IMR-90 (cell line): ENCODE results near the gene LINS1. TPM values are rescaled to one million over a fixed set of nuclear protein-coding genes. Genes with fewer than 3 reads are reported as not detected.

Experiments
- ATAC-seq: fragments of 200-7000 bp; cut with Tn5 transposase; 2 replicates; pipeline ENCODE4 v1.9.1; 2020; ENCODE audit warnings: low read depth, mild to moderate bottlenecking, moderate library complexity
- BruUV-seq: library from RNA; stranded (reverse); fragments of 400-500 nt; replicated peaks from 2 replicates; lab custom pipeline; 2021; lab: Mats Ljungman, UMichigan
- CTCF ChIA-PET: fragments of 300-600 bp; formaldehyde crosslinking; extraction: SDS; loops from one replicate; lab custom pipeline; 2021; ENCODE audit warnings: antibody characterized with exemption; lab: Yijun Ruan, JAX
- POLR2A ChIA-PET: fragments of 300-600 bp; sonication (Branson Sonifier 250); formaldehyde crosslinking; loops from one replicate; lab custom pipeline; 2022; ENCODE audit warnings: antibody characterized with exemption; ENCODE audit not compliant: unreplicated experiment; lab: Charles Lee
- DNase-seq: peaks from one replicate; pipeline ENCODE4 v3.0.0; 2013
- H2AFZ ChIP-seq: replicated peaks from 2 replicates; pipeline ENCODE3; 2013; ENCODE audit warnings: low read length, mild to moderate bottlenecking; ENCODE audit not compliant: poor library complexity
- H2AK5ac ChIP-seq: 2 replicates; pipeline ENCODE4 v1.6.1; 2013; ENCODE audit warnings: low read depth, low read length, inconsistent platforms
- H2AK9ac ChIP-seq: replicated peaks from 2 replicates; pipeline ENCODE3; 2013; ENCODE audit warnings: mild to moderate bottlenecking, low read depth, low read length, moderate library complexity; ENCODE audit not compliant: poor library complexity
- H2BK120ac ChIP-seq: 2 replicates; pipeline ENCODE4 v1.6.1; 2013; ENCODE audit warnings: low read depth, low read length, inconsistent platforms
- H2BK15ac ChIP-seq: 3 replicates; pipeline ENCODE4 v1.6.1; 2013; ENCODE audit warnings: low read depth, low read length, inconsistent platforms
- H2BK20ac ChIP-seq: 2 replicates; pipeline ENCODE4 v1.6.1; 2013; ENCODE audit warnings: low read depth, mild to moderate bottlenecking, inconsistent platforms, low read length, moderate library complexity
- H2BK5ac ChIP-seq: 2 replicates; pipeline ENCODE4 v1.6.1; 2013; ENCODE audit warnings: mild to moderate bottlenecking, low read depth, low read length, inconsistent platforms; ENCODE audit not compliant: poor library complexity, severe bottlenecking
- H3K14ac ChIP-seq: replicated peaks from 2 replicates; pipeline ENCODE4 v1.6.1; 2013; ENCODE audit warnings: low read depth, low read length, inconsistent platforms
- H3K18ac ChIP-seq: 2 replicates; pipeline ENCODE4 v1.6.1; 2013; ENCODE audit warnings: low read depth, low read length, control low read depth
- H3K23ac ChIP-seq: 2 replicates; pipeline ENCODE4 v1.6.1; 2013; ENCODE audit warnings: low read depth, low read length, inconsistent platforms
- H3K27ac ChIP-seq: 2 replicates; pipeline ENCODE4 v1.5.1; 2013; ENCODE audit warnings: mild to moderate bottlenecking, control low read depth, low read length; ENCODE audit not compliant: insufficient read depth
- H3K27me3 ChIP-seq: 2 replicates; pipeline ENCODE4 v1.6.1; 2013; ENCODE audit warnings: low read length; ENCODE audit not compliant: control insufficient read depth, insufficient read depth
- H3K36me3 ChIP-seq: 2 replicates; pipeline ENCODE4 v1.6.1; 2013; ENCODE audit warnings: low read length, mixed read lengths; ENCODE audit not compliant: control insufficient read depth, insufficient read depth
- H3K4ac ChIP-seq: 2 replicates; pipeline ENCODE4 v1.6.1; 2013; ENCODE audit warnings: low read depth, low read length, inconsistent platforms
- H3K4me1 ChIP-seq: 2 replicates; pipeline ENCODE4 v1.6.1; 2013; ENCODE audit warnings: low read length, mixed read lengths; ENCODE audit not compliant: control insufficient read depth, insufficient read depth
- H3K4me2 ChIP-seq: 2 replicates; pipeline ENCODE4 v1.6.1; 2013; ENCODE audit warnings: low read depth, mild to moderate bottlenecking, control low read depth, low read length, moderate library complexity
- H3K4me3 ChIP-seq: 2 replicates; pipeline ENCODE4 v1.5.1; 2013; ENCODE audit warnings: low read depth, mild to moderate bottlenecking, control low read depth, low read length, moderate library complexity; ENCODE audit not compliant: insufficient read depth
- H3K56ac ChIP-seq: 2 replicates; pipeline ENCODE4 v1.6.1; 2013; ENCODE audit warnings: low read length, inconsistent platforms; ENCODE audit not compliant: insufficient read depth; ENCODE audit errors: extremely low read depth
- H3K79me1 ChIP-seq, 2 experiments: 2 replicates each; pipeline ENCODE4 v1.6.1; 2013; ENCODE audit warnings: low read length in 2 of 2, inconsistent platforms in 1 of 2, low read depth in 1 of 2
- H3K9ac ChIP-seq: 2 replicates; pipeline ENCODE4 v1.6.1; 2013; ENCODE audit warnings: low read depth, low read length, control low read depth
- H3K9me1 ChIP-seq: 2 replicates; pipeline ENCODE4 v1.6.1; 2013; ENCODE audit warnings: low read length, inconsistent platforms; ENCODE audit not compliant: insufficient read depth
- H3K9me3 ChIP-seq: 2 replicates; pipeline ENCODE4 v1.6.1; 2013; ENCODE audit warnings: low read length; ENCODE audit not compliant: control insufficient read depth, insufficient read depth
- H4K20me1 ChIP-seq: 2 replicates; pipeline ENCODE4 v1.6.1; 2013; ENCODE audit warnings: low read length, inconsistent platforms; ENCODE audit not compliant: insufficient read depth
- H4K5ac ChIP-seq: 2 replicates; pipeline ENCODE4 v1.6.1; 2013; ENCODE audit warnings: mild to moderate bottlenecking, low read depth, low read length, control low read depth
- H4K8ac ChIP-seq, 2 experiments: 2 replicates each; pipeline ENCODE4 v1.6.1; 2013; ENCODE audit warnings: low read depth in 2 of 2, low read length in 2 of 2, control low read depth in 1 of 2, inconsistent platforms in 1 of 2
- H4K91ac ChIP-seq: 2 replicates; pipeline ENCODE4 v1.6.1; 2013; ENCODE audit warnings: low read depth, low read length, inconsistent platforms; ENCODE audit not compliant: insufficient read depth
- CEBPB ChIP-seq: IDR thresholded peaks from 2 replicates; pipeline ENCODE4 v1.6.1; 2012; ENCODE audit warnings: low read depth, low read length, improper control_type of control experiment
- FOS ChIP-seq: fragments of 150-350 bp; IDR thresholded peaks from 2 replicates; pipeline ENCODE4 v1.6.1; 2016; ENCODE audit warnings: low read depth, low read length
- MAFK ChIP-seq: IDR thresholded peaks from 2 replicates; pipeline ENCODE4 v1.6.1; 2012; ENCODE audit warnings: low read depth, low read length, improper control_type of control experiment
- POLR2A ChIP-seq: IDR thresholded peaks from 2 replicates; pipeline ENCODE4 v1.6.1; 2012; ENCODE audit warnings: mild to moderate bottlenecking, low read depth, low read length
- RAD21 ChIP-seq: IDR thresholded peaks from 2 replicates; pipeline ENCODE4 v1.6.1; 2012; ENCODE audit warnings: low read length, improper control_type of control experiment
- USF2 ChIP-seq: fragments of 150-350 bp; IDR thresholded peaks from 2 replicates; pipeline ENCODE4 v1.6.1; 2017; ENCODE audit warnings: mild to moderate bottlenecking, antibody characterized with exemption, low read length, low read depth
- WGBS, 2 experiments: methylation state at CpG; one replicate each; pipeline versions ENCODE4 v1.1.5 to v1.1.7; 2013; ENCODE audit warnings: missing lambda C conversion rate in 2 of 2; ENCODE audit not compliant: insufficient read length in 1 of 2; ENCODE audit errors: extremely low coverage in 2 of 2; 5-methylcytosine and 5-hydroxymethylcytosine counted together
- dilution Hi-C: fragments of 300-500 bp; cut with HindIII; formaldehyde crosslinking; loops from one replicate; pipeline ENCODE4 v1.14.3; 2018; ENCODE audit warnings: low sequenced_read_pairs; ENCODE audit not compliant: unreplicated experiment
- in situ Hi-C: fragments of 300-500 bp; cut with MboI; formaldehyde crosslinking; loops from 3 replicates; pipeline ENCODE4 v1.14.3; 2019; ENCODE audit warnings: low sequenced_read_pairs, inconsistent platforms, mixed read lengths
- intact Hi-C: fragments of 100-400 bp; cut with micrococcal nuclease; formaldehyde crosslinking; loops from 2 replicates; pipeline ENCODE4 v1.10.0; 2022
- polyA plus RNA-seq, 3 experiments: library from polyadenylated mRNA; depleted of rRNA; stranded (reverse); fragments of >200 nt; gene quantifications; 2 replicates each; pipeline ENCODE4 v1.2.3, GENCODE V29; 2012; ENCODE audit warnings: low replicate concordance in 1 of 3
- total RNA-seq: library from RNA; depleted of rRNA; stranded (reverse); fragments of >200 nt; gene quantifications from 2 replicates; pipeline ENCODE4 v1.2.3, GENCODE V29; 2012
- TF ChIP-seq, protein P1 (sequence below): conservative IDR thresholded peaks from 2 replicates; pipeline ENCODE4 v1.5.1; 2012; ENCODE audit warnings: mild to moderate bottlenecking, low read depth, low read length, improper control_type of control experiment

The LINS1 gene
- total and polyA plus RNA-seq, 2 of the 4 experiments (the other 2 are of a cell fraction) = 6.9 to 10.6 TPM

DNA sequence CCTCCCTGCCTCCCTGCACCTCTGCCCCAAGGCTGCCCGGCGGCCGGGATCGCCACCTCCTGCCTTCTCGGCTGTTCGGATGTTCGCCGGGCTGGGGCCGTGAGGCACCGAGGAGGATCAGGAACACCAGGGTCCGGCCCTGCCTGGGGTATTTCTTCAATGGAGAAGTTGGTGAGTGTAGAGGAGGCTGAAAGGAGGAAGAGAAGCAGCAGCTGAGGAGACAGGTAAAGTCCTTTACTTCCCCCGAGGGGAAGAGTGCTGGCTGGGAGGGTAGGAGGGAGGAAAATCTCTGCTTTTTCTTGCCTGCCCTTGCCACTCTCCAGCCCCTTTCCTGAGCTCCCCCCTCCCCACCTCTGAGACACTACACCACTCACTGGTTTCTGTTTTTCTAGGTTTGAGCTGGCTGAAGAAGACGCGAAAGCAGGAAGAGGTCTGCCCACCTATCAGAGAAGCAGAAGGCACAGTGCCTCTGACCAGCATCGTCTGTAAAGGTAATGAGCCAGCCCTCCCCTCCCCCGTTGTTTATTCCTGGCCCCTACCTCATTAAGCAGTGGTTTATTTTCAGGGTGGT lies 924 bp upstream of the LINS1 start:
- BruUV-seq = no TSS peak
- ATAC-seq = no peak
- CTCF ChIA-PET = interaction anchor here (1.4 kb wide), 1 partner anchor 253 kb away, joined by 3 read pairs; no protein-coding TSS in a partner anchor

More for the DNA sequence above, 924 bp upstream of the LINS1 start:
- peak overlapping the region; percentile 87 for H3K4me2 ChIP-seq
- H3K18ac ChIP-seq = no peak overlapping the region
- H3K9me1 ChIP-seq = peaks cover 3% of the 10 kb centered on the region; the same call in 1 of the 2 replicates
- H3K4me3 ChIP-seq = peak overlapping the region; percentile 82
- in situ Hi-C loops (no loop called here), dilution Hi-C loops (no loop called here), intact Hi-C loops (loop anchor here (1.0 to 2.0 kb wide), 2 partner anchors 253 to 674 kb away; no protein-coding TSS in a partner anchor)
- H3K9ac ChIP-seq = peak overlapping the region; percentile 91
- H3K79me1 ChIP-seq = peaks cover 14 to 48% of the 10 kb centered on the region in 2 experiments
- H3K27me3 ChIP-seq = no peaks in the 10 kb centered on the region
- peak overlapping the region; percentile 56 to 76; a peak in 3 of 4 replicates for H4K8ac ChIP-seq
- H3K56ac ChIP-seq = peak overlapping the region; percentile 73; the same call in 1 of the 2 replicates
- peaks cover 4% of the 10 kb centered on the region; the same call in 1 of the 2 replicates for H3K36me3 ChIP-seq
- H2BK120ac ChIP-seq = peak overlapping the region; percentile 17; the same call in 1 of the 2 replicates
- H4K91ac ChIP-seq = no peak overlapping the region; the same call in 1 of the 2 replicates
- POLR2A ChIA-PET = no interaction called here
- no CpG with 5 or more reads among the region's 16 CpGs for WGBS, 2 experiments
- peak overlapping the region; percentile 62 for H2AK5ac ChIP-seq
- H2AFZ ChIP-seq = peak overlapping the region; percentile 96
- H2BK15ac ChIP-seq = no peak overlapping the region
- H4K20me1 ChIP-seq = peaks cover 8% of the 10 kb centered on the region; the same call in 1 of the 2 replicates
- peak overlapping the region; percentile 91 for H2AK9ac ChIP-seq
- H4K5ac ChIP-seq = 0 out of 2 replicates have a peak overlapping the region, but pooled peaks have one; percentile 13
- peak; percentile 20 for DNase-seq
- no peaks in the 10 kb centered on the region for H3K4me1 ChIP-seq
- peak overlapping the region; percentile 89 for H3K14ac ChIP-seq
- H3K9me3 ChIP-seq = no peaks in the 10 kb centered on the region
- peak overlapping the region; percentile 67 for H3K27ac ChIP-seq
- TF ChIP-seq FOS (no peak), CEBPB (no peak), MAFK (no peak), POLR2A (no peak), USF2 (no peak), RAD21 (no peak)
- TF ChIP-seq, protein P1, sequence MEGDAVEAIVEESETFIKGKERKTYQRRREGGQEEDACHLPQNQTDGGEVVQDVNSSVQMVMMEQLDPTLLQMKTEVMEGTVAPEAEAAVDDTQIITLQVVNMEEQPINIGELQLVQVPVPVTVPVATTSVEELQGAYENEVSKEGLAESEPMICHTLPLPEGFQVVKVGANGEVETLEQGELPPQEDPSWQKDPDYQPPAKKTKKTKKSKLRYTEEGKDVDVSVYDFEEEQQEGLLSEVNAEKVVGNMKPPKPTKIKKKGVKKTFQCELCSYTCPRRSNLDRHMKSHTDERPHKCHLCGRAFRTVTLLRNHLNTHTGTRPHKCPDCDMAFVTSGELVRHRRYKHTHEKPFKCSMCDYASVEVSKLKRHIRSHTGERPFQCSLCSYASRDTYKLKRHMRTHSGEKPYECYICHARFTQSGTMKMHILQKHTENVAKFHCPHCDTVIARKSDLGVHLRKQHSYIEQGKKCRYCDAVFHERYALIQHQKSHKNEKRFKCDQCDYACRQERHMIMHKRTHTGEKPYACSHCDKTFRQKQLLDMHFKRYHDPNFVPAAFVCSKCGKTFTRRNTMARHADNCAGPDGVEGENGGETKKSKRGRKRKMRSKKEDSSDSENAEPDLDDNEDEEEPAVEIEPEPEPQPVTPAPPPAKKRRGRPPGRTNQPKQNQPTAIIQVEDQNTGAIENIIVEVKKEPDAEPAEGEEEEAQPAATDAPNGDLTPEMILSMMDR = no peak
- peak overlapping the region; percentile 85 for H3K23ac ChIP-seq
- no peak overlapping the region for H2BK20ac ChIP-seq
- H2BK5ac ChIP-seq = peak overlapping the region; percentile 41
- peak overlapping the region; percentile 74 for H3K4ac ChIP-seq
